ENCODE results near the gene HNRNPA3. TPM values are rescaled to one million over a fixed set of nuclear protein-coding genes. Genes with fewer than 3 reads are reported as not detected.

Gene HNRNPA3
- total RNA-seq, 1 experiment from 2014 or later, result 332 TPM

DNA sequence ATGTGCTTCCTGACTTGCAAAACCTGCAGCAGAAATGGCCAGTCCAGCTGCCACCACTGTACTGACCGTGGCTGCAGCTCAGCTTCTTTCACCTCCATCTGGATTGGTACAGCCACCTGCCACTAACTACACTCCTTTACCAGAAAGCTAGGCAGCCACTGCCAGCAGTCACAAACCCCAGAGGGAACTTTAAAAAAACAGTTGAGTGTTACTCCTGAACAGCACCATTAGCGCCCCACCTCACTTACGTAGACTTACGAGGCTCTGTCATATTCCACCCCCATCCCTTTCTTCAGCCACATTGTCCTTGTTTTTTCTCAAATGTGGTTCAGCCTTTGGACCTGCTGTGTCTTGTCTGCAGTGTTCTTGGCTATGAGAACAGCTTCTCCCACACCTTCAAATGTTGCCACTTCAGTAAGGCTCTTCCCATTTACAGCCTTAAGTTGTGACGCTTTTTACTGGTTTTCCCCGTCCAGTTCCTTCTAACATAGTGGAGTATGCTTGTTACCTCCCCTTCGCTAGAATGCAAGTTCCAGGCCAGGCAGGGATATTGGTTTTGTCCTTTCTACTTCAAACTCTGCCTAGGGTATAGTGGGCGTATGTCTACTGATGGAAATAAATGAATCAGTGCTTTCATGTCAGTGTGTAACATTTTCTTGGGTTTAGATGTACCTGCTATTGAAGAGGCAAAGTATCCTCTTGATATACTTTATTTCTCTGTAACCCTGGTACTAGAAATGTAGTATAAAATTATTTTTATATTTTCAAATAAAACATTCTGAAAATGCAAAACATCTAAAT, 17.0 kb downstream of the HNRNPA3 start:
- Mint-ChIP-seq H3K27ac (ENCODE audit: unreplicated experiment) (no peak overlapping the region), H3K36me3 (ENCODE audit: insufficient read depth, unreplicated experiment) (peaks cover 97% of the 10 kb centered on the region), H3K9me3 (ENCODE audit: unreplicated experiment) (no peaks in the 10 kb centered on the region), H3K4me3 (ENCODE audit: unreplicated experiment) (no peak overlapping the region), H3K4me1 (ENCODE audit: low read depth, unreplicated experiment) (peaks cover 5% of the 10 kb centered on the region), H3K27me3 (ENCODE audit: insufficient read depth, unreplicated experiment) (no peaks in the 10 kb centered on the region)
- BruUV-seq (replicated peaks), result no TSS peak
- Histone ChIP-seq H3K4me3 (ENCODE audit: low read depth, low read length) (no peak overlapping the region), H3K27me3 (replicated peaks; ENCODE audit: control insufficient read depth, insufficient read depth, low read length) (no peaks in the 10 kb centered on the region), H3K9me3 (no peaks in the 10 kb centered on the region), H3K4me1 (no peaks in the 10 kb centered on the region), H3K36me3 (ENCODE audit: control insufficient read depth, insufficient read depth, low read length) (peaks cover 10% of the 10 kb centered on the region)
- TF ChIP-seq, protein P1, sequence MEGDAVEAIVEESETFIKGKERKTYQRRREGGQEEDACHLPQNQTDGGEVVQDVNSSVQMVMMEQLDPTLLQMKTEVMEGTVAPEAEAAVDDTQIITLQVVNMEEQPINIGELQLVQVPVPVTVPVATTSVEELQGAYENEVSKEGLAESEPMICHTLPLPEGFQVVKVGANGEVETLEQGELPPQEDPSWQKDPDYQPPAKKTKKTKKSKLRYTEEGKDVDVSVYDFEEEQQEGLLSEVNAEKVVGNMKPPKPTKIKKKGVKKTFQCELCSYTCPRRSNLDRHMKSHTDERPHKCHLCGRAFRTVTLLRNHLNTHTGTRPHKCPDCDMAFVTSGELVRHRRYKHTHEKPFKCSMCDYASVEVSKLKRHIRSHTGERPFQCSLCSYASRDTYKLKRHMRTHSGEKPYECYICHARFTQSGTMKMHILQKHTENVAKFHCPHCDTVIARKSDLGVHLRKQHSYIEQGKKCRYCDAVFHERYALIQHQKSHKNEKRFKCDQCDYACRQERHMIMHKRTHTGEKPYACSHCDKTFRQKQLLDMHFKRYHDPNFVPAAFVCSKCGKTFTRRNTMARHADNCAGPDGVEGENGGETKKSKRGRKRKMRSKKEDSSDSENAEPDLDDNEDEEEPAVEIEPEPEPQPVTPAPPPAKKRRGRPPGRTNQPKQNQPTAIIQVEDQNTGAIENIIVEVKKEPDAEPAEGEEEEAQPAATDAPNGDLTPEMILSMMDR (IDR thresholded peaks at IDR 0.05; ENCODE audit: insufficient read depth in 1 of 2, low read depth in 1 of 2, low read length in 1 of 2, severe bottlenecking in 1 of 2, unreplicated experiment in 1 of 2), result no peak
- intact Hi-C loops (cut with micrococcal nuclease; ENCODE audit: unreplicated experiment), result no loop called here
- CTCF ChIA-PET, result interaction anchor here (0.6 kb wide), 1 partner anchor 164 kb away, joined by 7 read pairs; no protein-coding TSS in a partner anchor
- no peak for DNase-seq
- POLR2A ChIA-PET, result no interaction called here

DNA sequence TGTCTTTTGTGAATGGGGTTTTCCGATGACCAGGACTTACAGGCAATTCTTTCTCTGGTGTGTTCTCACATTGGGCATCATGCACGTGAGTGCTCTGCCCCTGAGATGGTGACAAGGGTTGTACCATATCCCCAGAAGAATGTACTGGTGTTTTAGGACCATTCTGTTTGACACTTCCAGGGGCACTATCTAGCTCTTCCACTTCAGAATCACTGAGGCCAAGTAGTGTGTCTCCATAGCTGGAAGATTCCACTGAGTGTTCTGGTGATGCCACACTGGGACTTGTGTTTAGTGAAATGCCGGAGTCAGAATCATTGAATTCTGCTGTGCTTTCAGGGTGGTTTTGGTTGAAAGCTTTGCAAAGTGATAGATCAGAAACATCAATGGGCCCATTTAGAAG, 18.7 kb downstream of the HNRNPA3 start:
- H3K36me3 Mint-ChIP-seq (ENCODE audit: insufficient read depth, unreplicated experiment), result peaks cover 94% of the 10 kb centered on the region
- intact Hi-C loops (cut with micrococcal nuclease; ENCODE audit: unreplicated experiment), result no loop called here
- H3K4me1 Mint-ChIP-seq (ENCODE audit: low read depth, unreplicated experiment), result peaks cover 5% of the 10 kb centered on the region
- no peaks in the 10 kb centered on the region for H3K27me3 Mint-ChIP-seq (ENCODE audit: insufficient read depth, unreplicated experiment)
- DNase-seq, result no peak
- POLR2A ChIA-PET, result interaction anchor here (1.1 kb wide), 1 partner anchor 33 kb away, joined by 4 read pairs; the partner anchor contains the start of gene NFE2L2
- H3K36me3 ChIP-seq (ENCODE audit: control insufficient read depth, insufficient read depth, low read length), result peaks cover 10% of the 10 kb centered on the region
- H3K4me3 Mint-ChIP-seq (ENCODE audit: unreplicated experiment), result no peak overlapping the region
- no peaks in the 10 kb centered on the region for H3K9me3 ChIP-seq
- no peaks in the 10 kb centered on the region for H3K9me3 Mint-ChIP-seq (ENCODE audit: unreplicated experiment)
- H3K4me1 ChIP-seq, result no peaks in the 10 kb centered on the region
- no TSS peak for BruUV-seq (replicated peaks)
- H3K27me3 ChIP-seq (replicated peaks; ENCODE audit: control insufficient read depth, insufficient read depth, low read length), result no peaks in the 10 kb centered on the region
- no peak overlapping the region for H3K4me3 ChIP-seq (ENCODE audit: low read depth, low read length)
- TF ChIP-seq, protein P1 (IDR thresholded peaks at IDR 0.05; ENCODE audit: insufficient read depth in 1 of 2, low read depth in 1 of 2, low read length in 1 of 2, severe bottlenecking in 1 of 2, unreplicated experiment in 1 of 2), result no peak
- CTCF ChIA-PET, result no interaction called here
- H3K27ac Mint-ChIP-seq (ENCODE audit: unreplicated experiment), result no peak overlapping the region

DNA sequence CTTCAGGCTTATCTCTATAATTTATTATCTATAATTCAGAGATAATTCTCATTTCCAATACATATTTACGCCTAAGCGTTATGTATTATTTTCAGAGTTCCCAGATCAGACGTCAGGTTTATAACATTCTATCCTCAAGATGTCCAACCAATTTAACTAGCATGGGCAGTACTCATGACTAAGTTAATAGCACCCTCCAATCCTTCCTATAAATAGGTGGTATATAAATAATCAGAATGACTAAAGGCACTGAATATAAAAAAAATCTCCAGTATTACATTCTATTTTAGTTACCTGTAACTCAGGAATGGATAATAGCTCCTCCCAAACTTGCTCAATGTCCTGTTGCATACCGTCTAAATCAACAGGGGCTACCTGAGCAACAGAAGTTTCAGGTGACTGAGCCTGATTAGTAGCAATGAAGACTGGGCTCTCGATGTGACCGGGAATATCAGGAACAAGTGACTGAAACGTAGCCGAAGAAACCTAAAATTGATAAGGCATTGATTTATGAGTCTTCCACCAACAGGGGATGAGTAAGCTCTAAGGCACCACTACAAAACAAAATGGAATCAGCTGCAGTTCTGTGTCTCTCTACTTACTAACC, 19.6 kb downstream of the HNRNPA3 start:
- no peaks in the 10 kb centered on the region for H3K9me3 Mint-ChIP-seq (ENCODE audit: unreplicated experiment)
- peaks cover 90% of the 10 kb centered on the region for H3K36me3 Mint-ChIP-seq (ENCODE audit: insufficient read depth, unreplicated experiment)

More for the DNA sequence above, 19.6 kb downstream of the HNRNPA3 start:
- ChIA-PET CTCF (no interaction called here), POLR2A (interaction anchor here (1.1 kb wide), 1 partner anchor 32 kb away, joined by 4 read pairs; the partner anchor contains the start of gene NFE2L2)
- intact Hi-C loops (cut with micrococcal nuclease; ENCODE audit: unreplicated experiment), result no loop called here
- no peaks in the 10 kb centered on the region for H3K27me3 ChIP-seq (replicated peaks; ENCODE audit: control insufficient read depth, insufficient read depth, low read length)
- peaks cover 5% of the 10 kb centered on the region for H3K4me1 Mint-ChIP-seq (ENCODE audit: low read depth, unreplicated experiment)
- DNase-seq, result no peak
- TF ChIP-seq, protein P1 (IDR thresholded peaks at IDR 0.05; ENCODE audit: insufficient read depth in 1 of 2, low read depth in 1 of 2, low read length in 1 of 2, severe bottlenecking in 1 of 2, unreplicated experiment in 1 of 2), result no peak
- BruUV-seq (replicated peaks), result no TSS peak
- peaks cover 10% of the 10 kb centered on the region for H3K36me3 ChIP-seq (ENCODE audit: control insufficient read depth, insufficient read depth, low read length)
- H3K4me3 ChIP-seq (ENCODE audit: low read depth, low read length), result no peak overlapping the region
- no peak overlapping the region for H3K4me3 Mint-ChIP-seq (ENCODE audit: unreplicated experiment)
- no peak overlapping the region for H3K27ac Mint-ChIP-seq (ENCODE audit: unreplicated experiment)
- no peaks in the 10 kb centered on the region for H3K27me3 Mint-ChIP-seq (ENCODE audit: insufficient read depth, unreplicated experiment)
- no peaks in the 10 kb centered on the region for H3K9me3 ChIP-seq
- no peaks in the 10 kb centered on the region for H3K4me1 ChIP-seq
